ENCODE data around the gene SEC14L5. TPM values are rescaled to one million over a fixed set of nuclear protein-coding genes. Genes with fewer than 3 reads are reported as not detected.

The SEC14L5 gene
- total and polyA plus RNA-seq, 10 of the 15 experiments (the other 5 are each of a cell fraction or from before 2014, with no cell fraction given): 0.01 TPM; not detected in 9

DNA sequence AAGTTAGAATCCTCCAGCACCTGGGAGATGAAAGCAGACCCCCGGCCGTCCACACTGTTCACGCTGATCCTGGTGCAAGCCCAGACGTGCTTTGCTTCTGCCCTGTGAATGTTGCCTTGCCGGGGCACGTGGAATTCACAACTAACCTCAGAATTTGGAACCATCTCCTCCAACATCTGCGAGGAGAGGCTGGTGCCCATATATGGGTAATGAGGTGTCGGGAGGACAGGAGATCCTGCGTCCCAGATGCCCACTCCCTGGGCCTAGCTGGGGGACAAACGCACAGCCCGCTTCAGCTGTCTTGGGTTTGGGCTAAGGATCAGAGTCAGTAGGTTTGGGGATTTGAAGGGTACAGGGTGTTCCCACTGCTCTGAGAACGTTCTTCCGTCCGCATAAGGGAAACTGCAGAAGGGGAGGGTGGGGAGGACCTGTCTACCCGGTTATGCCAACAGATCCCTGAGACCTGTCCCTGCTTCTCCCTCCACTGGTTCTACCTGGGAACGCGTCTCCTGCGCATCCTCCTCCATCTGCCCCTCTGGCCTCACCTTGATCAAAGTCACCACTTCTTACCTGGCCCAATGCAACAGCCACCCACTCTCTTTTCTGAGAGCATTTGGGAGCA is 35.3 kb upstream of the SEC14L5 start:
- POLR2A ChIA-PET: no interaction called here

DNA sequence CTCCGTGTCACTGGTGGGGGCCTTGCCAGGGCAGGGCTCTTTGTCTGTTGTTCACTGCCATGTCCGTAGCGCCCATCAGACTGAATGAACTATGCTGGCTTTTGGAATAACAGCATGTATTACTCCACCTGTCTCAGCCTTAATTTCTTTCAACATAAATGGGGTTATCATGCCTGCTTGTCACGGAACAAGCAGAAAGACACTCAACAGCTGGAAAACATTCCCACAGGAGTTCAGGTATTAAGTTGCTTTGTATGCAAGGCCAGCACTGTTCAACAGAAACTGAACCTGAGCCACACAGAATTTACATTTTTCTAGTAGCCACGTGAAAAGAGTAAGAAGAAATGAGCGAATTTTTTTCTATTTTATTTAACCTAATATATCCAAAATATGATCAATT is 34.3 kb upstream of the SEC14L5 start:
- H3K4me3 ChIP-seq: no peak overlapping the region
- BruUV-seq (replicated peaks): no TSS peak
- ChIA-PET SMC1A (ENCODE audit: uncharacterized antibody, unreplicated experiment) (no interaction called here), CTCF (no interaction called here), POLR2A (no interaction called here), RAD21 (ENCODE audit: unreplicated experiment) (no interaction called here)
- H3K4me2 ChIP-seq (ENCODE audit: control insufficient read depth, insufficient read depth): no peak overlapping the region
- 20% methylated on average over 6 of the region's 6 CpGs for WGBS (ENCODE audit: insufficient coverage, insufficient replicate concordance, low lambda C conversion rate, missing lambda C conversion rate)
- ATAC-seq (no peak), DNase-seq (ENCODE audit: low read depth, low spot score) (no peak), FAIRE-seq (no peak)
- H4K20me1 ChIP-seq (ENCODE audit: control insufficient read depth, insufficient read depth): no peaks in the 10 kb centered on the region
- no peaks in the 10 kb centered on the region for H3K4me1 ChIP-seq (ENCODE audit: control insufficient read depth, insufficient read depth, low read length)
- H2AFZ ChIP-seq (ENCODE audit: control insufficient read depth, low read depth, low read length): no peak overlapping the region
- intact Hi-C loops (cut with micrococcal nuclease; ENCODE audit: unreplicated experiment): no loop called here
- no peak overlapping the region for H3K9ac ChIP-seq (ENCODE audit: control insufficient read depth, insufficient read depth, low read length)
- no peaks in the 10 kb centered on the region; a peak in 1 of 4 replicates for H3K27me3 ChIP-seq (replicated peaks in 1 of 2; ENCODE audit: control insufficient read depth in 2 of 2, insufficient read depth in 2 of 2, low read length in 1 of 2)
- H3K27ac ChIP-seq (ENCODE audit: control insufficient read depth, insufficient read depth): no peak overlapping the region
- peaks cover 3% of the 10 kb centered on the region; the same call in 2 of the 3 replicates for H3K9me3 ChIP-seq (replicated peaks; ENCODE audit: control insufficient read depth, insufficient read depth, low read length)
- no peaks in the 10 kb centered on the region for H3K36me3 ChIP-seq (ENCODE audit: control insufficient read depth in 2 of 2, insufficient read depth in 2 of 2, low read length in 1 of 2)
- in situ Hi-C loops (cut with MboI): no loop called here
- H3K79me2 ChIP-seq (ENCODE audit: control insufficient read depth, insufficient read depth, low read length): no peaks in the 10 kb centered on the region
- TF ChIP-seq NFIC (IDR thresholded peaks at IDR 0.05; ENCODE audit: low read depth, low read length): no peak
- no peak for TF ChIP-seq IKZF1 (conservative IDR thresholded peaks at IDR 0.05)
- TF ChIP-seq TCF12 (IDR thresholded peaks at IDR 0.05; ENCODE audit: low read depth, low read length): no peak
- TF ChIP-seq SMAD5 (IDR thresholded peaks at IDR 0.05; ENCODE audit: low read depth): no peak
- no peak for TF ChIP-seq SMC3 (IDR thresholded peaks at IDR 0.05; ENCODE audit: borderline replicate concordance, low read length)
- TF ChIP-seq RAD51 (IDR thresholded peaks at IDR 0.05): no peak
- TF ChIP-seq MEF2A (IDR thresholded peaks at IDR 0.05; ENCODE audit: insufficient read depth, low read depth, low read length): no peak
- no peak for TF ChIP-seq EZH2 (IDR thresholded peaks at IDR 0.05; ENCODE audit: borderline replicate concordance, control insufficient read depth, low read depth, low read length)
- TF ChIP-seq BMI1 (IDR thresholded peaks at IDR 0.05; ENCODE audit: borderline replicate concordance): no peak
- no peak for TF ChIP-seq TBL1XR1 (IDR thresholded peaks at IDR 0.05; ENCODE audit: low read depth, low read length)

More for the DNA sequence above, 35.3 kb upstream of the SEC14L5 start:
- no TSS peak for BruUV-seq (replicated peaks)
- Histone ChIP-seq H3K4me3 (no peak overlapping the region), H3K9me3 (replicated peaks; ENCODE audit: control insufficient read depth, insufficient read depth, low read length) (peaks cover 3% of the 10 kb centered on the region; the same call in 2 of the 3 replicates), H3K36me3 (ENCODE audit: control insufficient read depth in 2 of 2, insufficient read depth in 2 of 2, low read length in 1 of 2) (no peaks in the 10 kb centered on the region), H3K9ac (ENCODE audit: control insufficient read depth, insufficient read depth, low read length) (no peak overlapping the region), H4K20me1 (ENCODE audit: control insufficient read depth, insufficient read depth) (no peaks in the 10 kb centered on the region), H3K79me2 (ENCODE audit: control insufficient read depth, insufficient read depth, low read length) (no peaks in the 10 kb centered on the region), H3K4me1 (ENCODE audit: control insufficient read depth, insufficient read depth, low read length) (no peaks in the 10 kb centered on the region), H2AFZ (ENCODE audit: control insufficient read depth, low read depth, low read length) (no peak overlapping the region), H3K27ac (ENCODE audit: control insufficient read depth, insufficient read depth) (no peak overlapping the region), H3K4me2 (ENCODE audit: control insufficient read depth, insufficient read depth) (no peak overlapping the region), H3K27me3 (replicated peaks in 1 of 2; ENCODE audit: control insufficient read depth in 2 of 2, insufficient read depth in 2 of 2, low read length in 1 of 2) (no peaks in the 10 kb centered on the region; a peak in 1 of 4 replicates)
- ChIA-PET RAD21 (ENCODE audit: unreplicated experiment) (no interaction called here), SMC1A (ENCODE audit: uncharacterized antibody, unreplicated experiment) (no interaction called here), CTCF (no interaction called here)
- no peak for DNase-seq (ENCODE audit: low read depth, low spot score)
- in situ Hi-C loops (cut with MboI) (no loop called here), intact Hi-C loops (cut with micrococcal nuclease; ENCODE audit: unreplicated experiment) (no loop called here)
- TF ChIP-seq SMAD5 (IDR thresholded peaks at IDR 0.05; ENCODE audit: low read depth) (no peak), MEF2B (IDR thresholded peaks at IDR 0.05; ENCODE audit: partially characterized antibody, poor library complexity, severe bottlenecking) (no peak), RAD51 (IDR thresholded peaks at IDR 0.05) (no peak), CHD4 (IDR thresholded peaks at IDR 0.05) (no peak), CHD2 (IDR thresholded peaks at IDR 0.05; ENCODE audit: borderline replicate concordance, low read depth, low read length) (no peak), FOXK2 (IDR thresholded peaks at IDR 0.05) (no peak), NBN (IDR thresholded peaks at IDR 0.05) (no peak), CHD1 (IDR thresholded peaks at IDR 0.05; ENCODE audit: low read depth, low read length) (no peak), YBX1 (IDR thresholded peaks at IDR 0.05) (no peak), SMAD1 (IDR thresholded peaks at IDR 0.05; ENCODE audit: low read depth, partially characterized antibody) (no peak), CBFB (IDR thresholded peaks at IDR 0.05; ENCODE audit: low read depth) (no peak)
- TF ChIP-seq, protein P1, sequence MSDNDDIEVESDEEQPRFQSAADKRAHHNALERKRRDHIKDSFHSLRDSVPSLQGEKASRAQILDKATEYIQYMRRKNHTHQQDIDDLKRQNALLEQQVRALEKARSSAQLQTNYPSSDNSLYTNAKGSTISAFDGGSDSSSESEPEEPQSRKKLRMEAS (IDR thresholded peaks at IDR 0.05; ENCODE audit: low read depth, low read length): no peak
- TF ChIP-seq, protein P2, sequence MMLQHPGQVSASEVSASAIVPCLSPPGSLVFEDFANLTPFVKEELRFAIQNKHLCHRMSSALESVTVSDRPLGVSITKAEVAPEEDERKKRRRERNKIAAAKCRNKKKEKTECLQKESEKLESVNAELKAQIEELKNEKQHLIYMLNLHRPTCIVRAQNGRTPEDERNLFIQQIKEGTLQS (IDR thresholded peaks at IDR 0.05; ENCODE audit: borderline replicate concordance, extremely low read depth, low read depth, low read length): no peak
- 64% methylated on average over 18 of the region's 18 CpGs for WGBS (ENCODE audit: insufficient coverage, insufficient replicate concordance, low lambda C conversion rate, missing lambda C conversion rate)
- no peak for ATAC-seq
- FAIRE-seq: no peak

Measured in GM12878 (cell line).